BLaER1 (cell line): ENCODE results near the gene SIGLEC7.

ENCODE experiments used
- H3K27ac ChIP-seq: shearing (Covaris generic); formaldehyde crosslinking; 2 replicates; pipeline ENCODE4 v1.8.1; 2022
- H3K27me3 ChIP-seq: shearing (Covaris generic); formaldehyde crosslinking; 2 replicates; pipeline ENCODE4 v1.8.1; 2022
- H3K36me3 ChIP-seq: shearing (Covaris generic); formaldehyde crosslinking; 2 replicates; pipeline ENCODE4 v1.8.1; 2022
- H3K4me1 ChIP-seq: shearing (Covaris generic); formaldehyde crosslinking; 2 replicates; pipeline ENCODE4 v1.8.1; 2022
- H3K4me2 ChIP-seq: shearing (Covaris generic); formaldehyde crosslinking; 2 replicates; pipeline ENCODE4 v1.8.1; 2022
- H3K4me3 ChIP-seq: shearing (Covaris generic); formaldehyde crosslinking; 2 replicates; pipeline ENCODE4 v1.8.1; 2022
- H3K9ac ChIP-seq: shearing (Covaris generic); formaldehyde crosslinking; 2 replicates; pipeline ENCODE4 v1.8.1; 2022
- H3K9me3 ChIP-seq: shearing (Covaris generic); formaldehyde crosslinking; 2 replicates; pipeline ENCODE4 v1.8.1; 2022
- H4K20me1 ChIP-seq: shearing (Covaris generic); formaldehyde crosslinking; 2 replicates; pipeline ENCODE4 v1.8.1; 2022
- Cebpa-rat ChIP-seq: shearing (Covaris generic); IDR thresholded peaks from 2 replicates; pipeline ENCODE4 v1.8.1; 2022

Gene SIGLEC7

GRCh38 chr19:51142119-51142518 lies at the start of gene SIGLEC7:
SIGLEC7 (plus strand) TSS chr19:51142301; CDS start chr19:51142370, 69 bp downstream.
- no peak within 1 kb of the TSS for H3K9ac ChIP-seq
- no peak for TF ChIP-seq Cebpa-rat
- H3K27ac ChIP-seq = 0 out of 2 replicates have a peak within 1 kb of the TSS, but pooled peaks have one; percentile 9
- H3K36me3 ChIP-seq = no peaks in the 10 kb centered on the region
- H3K9me3 ChIP-seq = no peaks in the 10 kb centered on the region
- no peak within 1 kb of the TSS for H3K4me3 ChIP-seq
- no peaks in the 10 kb centered on the region for H4K20me1 ChIP-seq
- no peaks in the 10 kb centered on the region for H3K27me3 ChIP-seq
- peaks cover 66% of the 10 kb centered on the region for H3K4me1 ChIP-seq
- H3K4me2 ChIP-seq = peak within 1 kb of the TSS; percentile 42

GRCh38 chr19:51093101-51093500 lies 49.0 kb upstream of the SIGLEC7 start:
- Histone ChIP-seq H3K9ac (no peak overlapping the region), H3K27ac (no peak overlapping the region), H3K4me3 (no peak overlapping the region), H3K9me3 (no peaks in the 10 kb centered on the region), H3K27me3 (no peaks in the 10 kb centered on the region), H4K20me1 (peaks cover 57% of the 10 kb centered on the region), H3K4me2 (no peak overlapping the region), H3K4me1 (peaks cover 30% of the 10 kb centered on the region), H3K36me3 (peaks cover 48% of the 10 kb centered on the region)
- no peak for TF ChIP-seq Cebpa-rat

DNA sequence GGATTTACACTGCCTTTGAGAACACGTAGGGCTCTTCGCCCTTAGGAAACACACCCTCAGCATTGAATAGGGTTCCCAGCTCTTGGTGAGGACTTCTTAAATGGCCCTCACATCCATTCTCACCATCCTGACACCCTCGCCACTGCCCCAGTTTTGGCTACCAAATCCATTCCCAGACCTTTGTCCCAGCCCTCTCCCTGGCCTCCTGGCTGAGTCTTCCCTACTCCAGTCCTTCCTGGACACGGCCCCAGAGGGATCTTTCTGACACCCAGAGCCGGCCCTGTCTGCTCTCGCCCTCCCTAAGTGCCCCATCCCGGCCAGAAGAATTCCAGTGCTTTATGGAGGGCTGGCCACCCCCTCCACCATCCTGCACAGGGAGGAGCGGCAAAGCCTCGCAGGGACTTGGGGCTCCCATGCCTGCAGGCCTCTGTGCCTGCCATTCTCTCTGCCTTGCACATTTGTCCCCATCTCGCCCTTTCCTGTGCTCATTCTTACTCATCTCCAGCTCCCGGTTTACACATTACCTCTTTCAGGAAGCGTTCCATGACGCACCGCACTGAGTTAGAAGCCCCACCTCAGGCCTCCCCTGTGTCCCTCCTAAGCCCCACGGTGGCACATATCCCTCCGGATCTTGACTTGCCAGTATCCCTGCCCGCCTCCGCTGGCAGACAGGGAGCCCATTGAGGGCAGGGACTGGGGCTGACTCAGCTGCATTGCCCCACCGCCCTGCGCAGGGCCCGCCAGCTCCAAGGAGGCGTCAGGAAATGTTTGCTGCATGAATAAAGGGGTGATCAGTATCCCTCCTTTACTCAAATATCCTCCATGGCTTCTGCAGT lies 48.4 kb upstream of the SIGLEC7 start:
- Histone ChIP-seq H3K9ac (no peak overlapping the region), H3K27ac (no peak overlapping the region), H3K4me1 (peaks cover 35% of the 10 kb centered on the region), H3K36me3 (peaks cover 54% of the 10 kb centered on the region), H3K9me3 (no peaks in the 10 kb centered on the region), H4K20me1 (peaks cover 62% of the 10 kb centered on the region), H3K4me3 (no peak overlapping the region), H3K4me2 (no peak overlapping the region), H3K27me3 (no peaks in the 10 kb centered on the region)
- TF ChIP-seq Cebpa-rat = no peak

DNA sequence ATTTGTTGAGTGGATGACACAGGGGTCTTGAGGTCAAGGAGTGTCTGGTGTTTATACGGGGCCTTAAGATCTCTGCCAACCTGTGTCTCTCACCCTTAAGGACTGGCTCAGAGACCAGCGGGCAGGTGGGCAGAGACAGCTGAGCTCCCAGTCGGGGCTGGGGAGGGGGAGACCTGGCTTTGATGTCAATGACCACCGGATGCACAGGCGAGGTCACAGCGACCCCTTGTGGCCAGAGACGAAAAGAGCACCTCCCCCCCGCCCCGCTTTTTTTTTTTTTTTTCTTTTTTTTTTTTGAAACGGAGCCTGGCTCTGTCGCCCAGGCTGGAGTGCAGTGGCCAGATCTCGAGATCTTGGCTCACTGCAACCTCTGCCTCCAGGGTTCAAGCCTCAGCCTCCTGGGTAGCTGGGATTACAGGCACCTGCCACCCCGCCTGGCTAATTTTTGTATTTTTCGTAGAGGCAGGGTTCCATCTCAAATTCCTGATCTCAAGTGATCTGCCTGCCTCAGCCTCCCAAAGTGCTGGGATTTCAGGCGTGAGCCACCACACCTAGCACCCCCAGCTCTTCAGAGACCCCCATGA lies 47.3 kb upstream of the SIGLEC7 start:
- peak overlapping the region; percentile 59 for H3K27ac ChIP-seq
- peaks cover 73% of the 10 kb centered on the region for H4K20me1 ChIP-seq
- no peaks in the 10 kb centered on the region for H3K27me3 ChIP-seq
- no peaks in the 10 kb centered on the region for H3K9me3 ChIP-seq
- H3K4me1 ChIP-seq = peaks cover 35% of the 10 kb centered on the region
- peaks cover 58% of the 10 kb centered on the region for H3K36me3 ChIP-seq
- peak overlapping the region; percentile 69 for H3K4me2 ChIP-seq
- TF ChIP-seq Cebpa-rat = no peak
- H3K4me3 ChIP-seq = 0 out of 2 replicates have a peak overlapping the region, but pooled peaks have one; percentile 25
- peak overlapping the region; percentile 36; the same call in 1 of the 2 replicates for H3K9ac ChIP-seq

DNA sequence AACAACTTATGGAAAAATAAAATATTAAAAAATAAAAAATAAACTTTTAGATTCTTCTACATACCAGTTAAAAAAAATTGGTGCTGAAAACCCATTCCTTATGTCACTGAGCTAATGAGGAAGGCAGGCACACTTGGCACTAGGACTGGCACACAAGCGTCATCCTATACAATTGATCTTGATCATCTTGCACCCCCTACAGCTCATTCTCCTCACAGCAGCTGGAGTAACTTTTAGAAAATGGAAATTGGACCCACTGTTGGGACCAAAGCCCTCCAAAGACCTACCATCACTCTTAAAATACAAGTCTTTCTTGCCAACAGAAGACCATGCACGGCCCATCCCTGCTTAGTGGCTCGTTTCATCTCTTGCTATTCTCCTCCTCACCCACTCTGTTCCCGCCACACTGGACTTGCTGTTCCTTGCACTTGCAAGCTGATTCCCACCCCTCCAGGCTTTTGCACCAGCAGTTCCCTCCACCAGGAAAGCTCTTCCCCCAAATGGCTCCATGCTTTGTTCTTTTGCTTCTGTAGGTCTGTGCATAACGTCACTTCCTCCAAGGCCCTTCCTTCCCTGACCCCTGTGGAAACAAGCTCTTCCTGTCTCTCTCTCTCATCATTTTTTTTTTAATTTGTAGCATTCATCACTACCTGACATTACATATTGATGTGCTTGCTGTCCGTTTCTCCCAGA lies 45.5 kb upstream of the SIGLEC7 start:
- H3K4me1 ChIP-seq = peaks cover 35% of the 10 kb centered on the region
- H3K9ac ChIP-seq = no peak overlapping the region
- no peak for TF ChIP-seq Cebpa-rat
- H4K20me1 ChIP-seq = peaks cover 91% of the 10 kb centered on the region
- H3K4me3 ChIP-seq = no peak overlapping the region
- H3K4me2 ChIP-seq = peak overlapping the region; percentile 36
- no peaks in the 10 kb centered on the region for H3K9me3 ChIP-seq
- H3K27ac ChIP-seq = no peak overlapping the region
- H3K27me3 ChIP-seq = no peaks in the 10 kb centered on the region
- H3K36me3 ChIP-seq = peaks cover 65% of the 10 kb centered on the region

DNA sequence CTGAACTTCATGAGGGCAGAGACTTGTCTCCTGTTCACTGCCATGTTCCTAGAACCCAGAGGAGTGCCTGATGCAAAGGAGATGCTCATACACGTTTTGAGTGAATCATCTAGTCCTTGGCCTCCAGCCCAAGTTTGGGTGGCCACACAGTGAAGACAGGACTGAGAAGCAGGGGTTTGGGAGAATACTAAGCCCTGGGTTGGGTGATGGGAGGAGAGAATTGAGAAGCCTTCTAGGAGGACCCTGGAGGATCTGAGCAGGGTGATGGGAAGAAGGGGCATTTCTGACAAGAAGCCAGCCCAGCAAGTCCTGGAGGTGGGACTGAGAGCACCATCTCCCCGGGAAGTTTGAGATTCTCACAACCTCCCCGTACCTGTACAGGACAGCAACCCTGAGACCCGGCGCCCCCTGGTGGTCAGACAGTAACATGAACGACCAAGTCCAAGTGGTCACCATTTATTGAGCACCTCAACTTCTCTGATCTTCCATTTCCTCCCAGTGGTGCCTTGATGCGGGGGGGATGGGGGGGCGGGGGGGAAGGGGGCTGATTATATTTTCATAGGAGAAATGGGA lies 44.8 kb upstream of the SIGLEC7 start:
- H4K20me1 ChIP-seq = peaks cover 96% of the 10 kb centered on the region
- TF ChIP-seq Cebpa-rat = no peak
- no peaks in the 10 kb centered on the region for H3K9me3 ChIP-seq
- no peaks in the 10 kb centered on the region for H3K27me3 ChIP-seq
- H3K4me1 ChIP-seq = peaks cover 35% of the 10 kb centered on the region
- peak overlapping the region; percentile 36 for H3K4me2 ChIP-seq
- H3K27ac ChIP-seq = no peak overlapping the region
- H3K4me3 ChIP-seq = no peak overlapping the region
- no peak overlapping the region for H3K9ac ChIP-seq
- H3K36me3 ChIP-seq = peaks cover 71% of the 10 kb centered on the region

GRCh38 chr19:51097796-51098195 lies 44.3 kb upstream of the SIGLEC7 start:
- TF ChIP-seq Cebpa-rat = no peak
- no peaks in the 10 kb centered on the region for H3K9me3 ChIP-seq
- H4K20me1 ChIP-seq = peaks cover 96% of the 10 kb centered on the region
- peak overlapping the region; percentile 37 for H3K4me2 ChIP-seq
- no peaks in the 10 kb centered on the region for H3K27me3 ChIP-seq
- peak overlapping the region; percentile 38; the same call in 1 of the 2 replicates for H3K27ac ChIP-seq
- no peak overlapping the region for H3K4me3 ChIP-seq
- H3K9ac ChIP-seq = no peak overlapping the region
- peaks cover 75% of the 10 kb centered on the region for H3K36me3 ChIP-seq
- peaks cover 35% of the 10 kb centered on the region for H3K4me1 ChIP-seq

DNA sequence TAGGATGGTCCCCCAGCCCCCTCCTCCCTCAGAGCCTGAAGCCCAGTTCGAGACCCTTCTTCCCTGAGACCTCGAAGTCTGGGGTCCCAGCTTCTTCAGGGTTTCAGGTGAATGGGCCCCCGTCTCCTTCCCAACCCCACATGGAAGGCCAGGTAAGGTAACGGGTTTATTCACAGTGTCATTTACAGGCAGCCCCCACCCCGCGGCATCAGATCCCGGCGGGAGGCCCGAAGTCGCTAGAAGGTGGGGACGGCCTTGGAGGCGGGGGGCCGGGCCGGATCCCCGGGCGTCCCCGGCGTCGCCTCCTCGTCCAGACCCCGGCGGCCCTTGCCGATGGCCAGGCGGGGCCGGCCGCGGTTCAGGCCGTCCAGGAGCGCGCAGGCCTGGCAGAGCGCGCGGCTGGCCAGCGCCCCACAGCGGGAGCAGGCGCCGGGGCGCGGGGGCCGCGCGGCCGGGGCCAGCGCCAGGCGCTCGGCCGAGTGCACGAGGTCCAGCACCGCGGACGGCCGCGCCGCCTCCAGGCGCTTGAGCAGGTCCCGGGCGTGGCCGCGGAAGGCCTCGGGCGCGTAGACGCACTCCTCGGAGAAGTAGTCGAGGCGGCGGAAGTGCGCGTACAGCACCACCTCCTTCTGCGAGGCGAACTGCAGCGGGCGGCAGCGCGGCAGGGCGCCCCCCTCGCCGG lies 43.6 kb upstream of the SIGLEC7 start:
- Histone ChIP-seq H3K4me1 (peaks cover 35% of the 10 kb centered on the region), H3K9ac (no peak overlapping the region), H4K20me1 (peaks cover 95% of the 10 kb centered on the region), H3K9me3 (no peaks in the 10 kb centered on the region), H3K4me3 (no peak overlapping the region), H3K27me3 (no peaks in the 10 kb centered on the region), H3K36me3 (peaks cover 75% of the 10 kb centered on the region), H3K27ac (peak overlapping the region; percentile 38; the same call in 1 of the 2 replicates), H3K4me2 (peak overlapping the region; percentile 37)
- TF ChIP-seq Cebpa-rat = no peak

- no peak overlapping the region for H3K9ac ChIP-seq
- H4K20me1 ChIP-seq = peaks cover 95% of the 10 kb centered on the region
- H3K9me3 ChIP-seq = no peaks in the 10 kb centered on the region
- H3K36me3 ChIP-seq = peaks cover 75% of the 10 kb centered on the region
- H3K27me3 ChIP-seq = no peaks in the 10 kb centered on the region
- peaks cover 35% of the 10 kb centered on the region for H3K4me1 ChIP-seq
- no peak overlapping the region for H3K27ac ChIP-seq
- H3K4me3 ChIP-seq = no peak overlapping the region
- no peak overlapping the region for H3K4me2 ChIP-seq
- no peak for TF ChIP-seq Cebpa-rat
These were observed 43.1 kb upstream of the SIGLEC7 start for GRCh38 chr19:51099047-51099382.
